GM12891 (cell line): ENCODE results near the gene TBC1D2.
A peak's percentile ranks its signal among the peaks of the same experiment; 100 is the strongest.

Experiments used
- DNase-seq: peaks from one replicate; pipeline ENCODE4 v3.0.0; 2011; ENCODE audit warnings: low spot score; ENCODE audit not compliant: insufficient read length
- FAIRE-seq: peaks from 2 replicates; lab custom pipeline; 2011; peaks lifted over from hg19 to GRCh38; lab: Jason Lieb, UNC
- PAX5 ChIP-seq: IDR thresholded peaks from 2 replicates; pipeline ENCODE4 v1.6.1; 2011; ENCODE audit warnings: low read length, moderate library complexity, mild to moderate bottlenecking; ENCODE audit not compliant: insufficient read depth, severe bottlenecking
- POLR2A ChIP-seq: IDR thresholded peaks from 2 replicates; pipeline ENCODE4 v1.6.1; 2011; ENCODE audit warnings: low read depth, low read length, control low read depth
- POLR2AphosphoS5 ChIP-seq: IDR thresholded peaks from 2 replicates; pipeline ENCODE4 v1.6.1; 2011; ENCODE audit warnings: low read depth, low read length, control low read depth
- POU2F2 ChIP-seq: IDR thresholded peaks from 2 replicates; pipeline ENCODE4 v1.6.1; 2011; ENCODE audit warnings: low read depth, mild to moderate bottlenecking, control low read depth, low read length, moderate library complexity
- SPI1 ChIP-seq: IDR thresholded peaks from 2 replicates; pipeline ENCODE4 v1.6.1; 2011; ENCODE audit warnings: low read depth, low read length, control low read depth
- TAF1 ChIP-seq: IDR thresholded peaks from 2 replicates; pipeline ENCODE4 v1.6.1; 2011; ENCODE audit warnings: low read depth, low read length, control low read depth

The TBC1D2 gene

GRCh38 chr9:98222885-98223691, 32.4 kb downstream of the TBC1D2 start:
- FAIRE-seq, result no peak
- TF ChIP-seq TAF1 (no peak), SPI1 (no peak), POU2F2 (no peak), POLR2A (no peak), PAX5 (no peak), POLR2AphosphoS5 (no peak)
- no peak for DNase-seq

DNA sequence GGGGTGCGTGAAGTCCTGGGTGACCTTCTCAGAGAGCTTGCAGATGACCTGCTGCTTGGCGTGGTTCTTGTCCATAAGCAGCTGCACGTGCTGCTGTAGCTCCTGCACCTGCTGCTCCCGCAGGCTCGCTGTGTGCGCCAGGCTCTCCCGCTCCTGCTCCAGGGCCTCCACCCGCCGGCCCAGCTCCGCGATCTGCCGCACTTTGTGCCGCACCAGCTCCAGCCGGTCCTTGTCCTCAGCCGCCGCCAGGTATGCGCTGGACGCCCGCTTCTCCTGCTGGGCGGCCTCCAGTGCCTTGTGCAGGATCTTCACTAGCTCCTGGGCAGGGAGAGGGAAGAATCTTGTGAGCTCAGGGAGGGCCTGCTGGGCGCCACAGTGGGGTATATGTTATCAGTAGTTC, 34.5 kb downstream of the TBC1D2 start:
- FAIRE-seq (no peak), DNase-seq (no peak)

DNA sequence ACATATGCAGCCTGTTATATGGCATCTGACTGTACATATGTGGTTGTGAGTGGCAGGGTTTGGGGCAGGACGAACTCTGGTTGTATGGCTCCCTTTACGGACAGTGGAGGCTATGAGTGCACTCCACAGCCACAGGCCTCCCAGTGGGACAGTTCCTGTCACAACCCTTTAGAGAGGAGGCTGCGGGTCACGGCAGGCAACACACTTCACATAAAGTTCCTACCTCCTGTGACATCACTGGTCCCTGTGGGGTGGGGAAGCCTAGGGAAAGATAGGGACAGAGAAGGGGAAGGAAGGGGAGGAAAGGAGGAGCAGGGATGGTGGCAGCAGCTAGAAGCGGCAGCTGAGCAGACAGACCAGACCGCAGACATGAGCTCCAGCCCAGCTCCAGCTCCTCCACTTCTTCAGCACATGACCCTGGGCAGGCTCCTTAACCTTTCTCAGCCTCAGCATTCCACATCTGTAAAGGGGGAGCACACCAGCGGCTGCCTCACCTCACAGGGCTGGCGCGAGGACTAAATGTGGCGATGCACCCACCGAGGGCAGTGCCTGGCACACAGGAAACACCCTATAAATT, 35.6 kb downstream of the TBC1D2 start:
- FAIRE-seq, result no peak
- no peak for DNase-seq
- TF ChIP-seq POLR2A, result no peak
- TF ChIP-seq POU2F2, result no peak
- no peak for TF ChIP-seq POLR2AphosphoS5
- no peak for TF ChIP-seq PAX5
- no peak for TF ChIP-seq SPI1
- no peak for TF ChIP-seq TAF1

More for the DNA sequence above, 34.5 kb downstream of the TBC1D2 start:
- TF ChIP-seq TAF1 (no peak), POLR2A (no peak), POLR2AphosphoS5 (no peak), POU2F2 (no peak), PAX5 (no peak), SPI1 (no peak)

DNA sequence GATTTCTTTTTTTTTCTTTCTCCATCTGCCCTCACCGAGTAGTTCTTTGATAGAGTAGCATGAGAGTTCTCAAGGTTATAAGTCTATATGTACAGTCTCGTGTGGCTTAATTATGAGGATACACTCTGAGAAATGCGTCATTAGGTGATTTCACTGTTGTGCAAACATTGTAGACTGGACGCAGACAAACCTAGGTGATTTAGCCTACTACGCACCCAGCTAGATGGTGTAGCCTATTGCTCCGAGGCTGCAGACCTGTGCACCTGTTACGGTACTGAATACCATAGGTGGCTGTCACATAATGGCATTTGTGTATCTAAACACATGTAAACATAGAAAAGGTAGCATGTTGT, 36.1 kb downstream of the TBC1D2 start:
- FAIRE-seq (no peak), DNase-seq (no peak)
- TF ChIP-seq POU2F2 (no peak), TAF1 (no peak), SPI1 (no peak), POLR2A (no peak), PAX5 (no peak), POLR2AphosphoS5 (no peak)

GRCh38 chr9:98218562-98219363, 36.7 kb downstream of the TBC1D2 start:
- no peak for FAIRE-seq
- no peak for DNase-seq
- TF ChIP-seq POLR2AphosphoS5 (no peak), POU2F2 (no peak), POLR2A (no peak), PAX5 (no peak), SPI1 (no peak), TAF1 (no peak)

- DNase-seq (no peak), FAIRE-seq (no peak)
- TF ChIP-seq TAF1, result no peak
- 0 out of 2 replicates have a peak, but pooled peaks have one; percentile 11 for TF ChIP-seq SPI1
- no peak for TF ChIP-seq POLR2A
- TF ChIP-seq POLR2AphosphoS5, result no peak
These were observed 38.2 kb downstream of the TBC1D2 start for GRCh38 chr9:98217255-98217654.

DNA sequence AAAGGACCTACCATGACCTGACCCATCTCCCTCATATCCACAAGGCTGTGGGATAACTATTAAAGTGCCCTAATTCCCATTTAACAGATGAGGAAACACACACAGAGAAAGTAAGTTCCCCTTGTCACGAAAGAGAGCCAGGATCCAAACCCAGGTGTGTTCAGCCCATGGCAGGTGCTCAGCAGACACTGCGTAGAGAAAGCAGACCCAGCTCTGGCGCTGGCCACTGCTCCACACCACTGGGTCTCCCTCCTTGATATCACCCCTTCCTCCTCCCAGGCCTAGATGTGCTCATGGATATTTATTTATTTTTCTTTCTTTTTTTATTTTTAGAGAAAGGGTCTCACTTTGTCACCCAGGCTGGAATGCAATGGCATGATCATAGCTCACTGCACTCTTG, 39.1 kb downstream of the TBC1D2 start:
- FAIRE-seq (no peak), DNase-seq (no peak)
- TF ChIP-seq POU2F2 (no peak), POLR2AphosphoS5 (no peak), TAF1 (no peak), SPI1 (no peak), PAX5 (no peak), POLR2A (no peak)

GRCh38 chr9:98215821-98216220, 39.6 kb downstream of the TBC1D2 start:
- TF ChIP-seq POLR2A, result no peak
- TF ChIP-seq SPI1, result no peak
- no peak for TF ChIP-seq PAX5
- TF ChIP-seq TAF1, result no peak
- no peak for TF ChIP-seq POLR2AphosphoS5
- no peak for TF ChIP-seq POU2F2
- FAIRE-seq, result peak; percentile 57
- no peak for DNase-seq

DNA sequence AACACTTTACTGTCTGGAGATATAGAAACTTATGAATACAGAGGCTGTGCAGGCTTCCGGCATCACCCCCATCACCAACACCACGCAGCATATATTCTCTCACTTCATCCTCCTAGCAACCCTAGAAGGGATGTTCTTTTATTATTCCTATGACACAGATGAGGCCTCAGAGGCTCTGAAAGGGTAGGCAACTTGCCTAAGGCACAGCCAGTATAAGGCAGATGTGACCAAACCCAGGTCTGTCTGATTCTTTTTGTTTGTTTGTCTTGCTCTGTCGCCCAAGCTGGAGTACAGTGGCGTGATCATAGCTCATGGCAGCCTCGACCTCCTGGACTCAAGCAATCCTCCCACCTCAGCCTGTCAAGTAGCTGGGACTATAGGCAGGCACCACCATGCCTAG, 40.2 kb downstream of the TBC1D2 start:
- TF ChIP-seq TAF1 (no peak), PAX5 (no peak), POLR2AphosphoS5 (no peak)
- FAIRE-seq (no peak), DNase-seq (no peak)

DNA sequence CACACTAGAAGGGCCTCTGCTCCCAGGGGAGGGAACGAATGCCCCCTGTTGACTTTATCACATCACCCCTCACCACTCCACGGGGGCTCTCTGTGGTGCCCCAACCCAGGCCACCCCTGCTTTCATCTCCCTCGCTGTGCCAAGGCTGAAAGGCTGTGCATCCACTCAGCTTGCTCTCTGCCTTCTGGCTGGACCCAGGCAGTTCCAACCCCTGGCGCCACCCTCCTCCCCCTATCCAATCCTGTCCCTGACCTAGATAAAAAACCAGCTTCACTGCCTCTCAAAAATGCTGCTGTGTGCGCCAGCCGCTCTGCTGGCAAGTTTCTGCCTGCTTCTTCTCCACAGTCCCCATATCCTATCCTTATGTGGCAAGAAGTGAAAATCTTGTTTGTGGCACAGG, 40.6 kb downstream of the TBC1D2 start:
- TF ChIP-seq TAF1 (no peak), SPI1 (no peak), POLR2AphosphoS5 (no peak), POU2F2 (no peak), PAX5 (no peak), POLR2A (no peak)
- no peak for FAIRE-seq
- no peak for DNase-seq

GRCh38 chr9:98211260-98211659, 44.2 kb downstream of the TBC1D2 start:
- TF ChIP-seq POLR2A, result no peak
- no peak for TF ChIP-seq SPI1
- no peak for TF ChIP-seq POLR2AphosphoS5
- TF ChIP-seq POU2F2, result no peak
- no peak for TF ChIP-seq TAF1
- TF ChIP-seq PAX5, result no peak
- FAIRE-seq (no peak), DNase-seq (no peak)
